Measurements from ENCODE around the gene ATP1A2. TPM values are rescaled to one million over a fixed set of nuclear protein-coding genes. Genes with fewer than 3 reads are reported as not detected.
A peak's percentile ranks its signal among the peaks of the same experiment; 100 is the strongest.

The ATP1A2 gene
- total and polyA plus RNA-seq, 2 of the 8 experiments (the other 6 are each of a cell fraction or from before 2014, with no cell fraction given), result 39.7 to 40.8 TPM

DNA sequence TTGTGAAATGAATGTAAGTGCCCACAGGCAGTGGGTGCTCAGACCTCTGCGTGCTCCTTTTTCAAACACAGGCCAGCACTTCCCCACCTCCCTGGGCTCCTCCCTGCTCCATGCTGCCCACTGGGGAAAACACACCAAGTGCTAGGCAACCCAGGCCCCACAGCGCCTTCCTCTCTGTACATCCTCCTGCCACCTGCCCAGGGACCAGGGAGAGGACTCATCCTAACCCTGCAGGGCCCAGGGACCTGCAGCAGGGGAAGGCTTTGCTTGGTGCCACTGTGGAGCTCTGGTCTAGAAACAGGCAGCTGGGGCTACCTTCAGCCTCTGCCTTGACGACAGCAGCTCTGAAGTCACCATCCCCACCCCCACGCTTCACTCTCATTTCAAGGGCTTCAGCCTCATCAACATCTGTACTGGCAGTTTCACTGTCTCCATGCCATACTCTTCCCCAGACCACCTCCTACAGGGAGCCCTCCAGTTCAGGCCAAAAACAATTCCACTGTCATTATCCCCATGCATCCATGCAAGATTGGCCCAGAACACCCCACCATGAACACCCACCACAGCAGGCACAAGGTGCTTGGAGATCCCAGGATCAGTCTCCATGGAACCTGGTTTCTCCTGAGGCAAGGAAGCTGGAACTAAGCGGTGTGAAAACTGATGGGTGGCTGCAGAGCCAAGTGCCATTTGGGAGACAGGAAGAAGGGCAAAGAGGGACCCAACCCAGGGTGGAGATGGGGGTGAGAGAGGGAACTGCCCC lies 18.2 kb upstream of the ATP1A2 start (continued):
- TF ChIP-seq POLR2A (IDR thresholded peaks at IDR 0.05; ENCODE audit: control extremely low read depth in 1 of 2, low read depth in 2 of 2, low read length in 2 of 2), result 0 out of 3 replicates have a peak, but pooled peaks of 1 of the 2 experiments have one; percentile 30
- TF ChIP-seq SRF (IDR thresholded peaks at IDR 0.05; ENCODE audit: low read depth, low read length), result no peak
